ENCODE data around the gene DPH5. TPM values are rescaled to one million over a fixed set of nuclear protein-coding genes. Genes with fewer than 3 reads are reported as not detected.

Gene DPH5
- total RNA-seq, 4 donors from 2014 or later, result 3.0 to 26.4 (median 8.5) TPM

GRCh38 chr1:101005871-101006270 is 19.7 kb downstream of the DPH5 start:
- TF ChIP-seq, protein P1, sequence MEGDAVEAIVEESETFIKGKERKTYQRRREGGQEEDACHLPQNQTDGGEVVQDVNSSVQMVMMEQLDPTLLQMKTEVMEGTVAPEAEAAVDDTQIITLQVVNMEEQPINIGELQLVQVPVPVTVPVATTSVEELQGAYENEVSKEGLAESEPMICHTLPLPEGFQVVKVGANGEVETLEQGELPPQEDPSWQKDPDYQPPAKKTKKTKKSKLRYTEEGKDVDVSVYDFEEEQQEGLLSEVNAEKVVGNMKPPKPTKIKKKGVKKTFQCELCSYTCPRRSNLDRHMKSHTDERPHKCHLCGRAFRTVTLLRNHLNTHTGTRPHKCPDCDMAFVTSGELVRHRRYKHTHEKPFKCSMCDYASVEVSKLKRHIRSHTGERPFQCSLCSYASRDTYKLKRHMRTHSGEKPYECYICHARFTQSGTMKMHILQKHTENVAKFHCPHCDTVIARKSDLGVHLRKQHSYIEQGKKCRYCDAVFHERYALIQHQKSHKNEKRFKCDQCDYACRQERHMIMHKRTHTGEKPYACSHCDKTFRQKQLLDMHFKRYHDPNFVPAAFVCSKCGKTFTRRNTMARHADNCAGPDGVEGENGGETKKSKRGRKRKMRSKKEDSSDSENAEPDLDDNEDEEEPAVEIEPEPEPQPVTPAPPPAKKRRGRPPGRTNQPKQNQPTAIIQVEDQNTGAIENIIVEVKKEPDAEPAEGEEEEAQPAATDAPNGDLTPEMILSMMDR (IDR thresholded peaks at IDR 0.05), result no peak
- TF ChIP-seq POLR2A (IDR thresholded peaks at IDR 0.05), result no peak
- no peak for DNase-seq
- Histone ChIP-seq H3K27ac (no peak overlapping the region), H3K27me3 (no peaks in the 10 kb centered on the region), H3K9me3 (no peaks in the 10 kb centered on the region), H3K4me1 (peaks cover 0 to 6% (median 0%) of the 10 kb centered on the region in 4 donors), H3K36me3 (no peaks in the 10 kb centered on the region), H3K4me3 (no peak overlapping the region)

DNA sequence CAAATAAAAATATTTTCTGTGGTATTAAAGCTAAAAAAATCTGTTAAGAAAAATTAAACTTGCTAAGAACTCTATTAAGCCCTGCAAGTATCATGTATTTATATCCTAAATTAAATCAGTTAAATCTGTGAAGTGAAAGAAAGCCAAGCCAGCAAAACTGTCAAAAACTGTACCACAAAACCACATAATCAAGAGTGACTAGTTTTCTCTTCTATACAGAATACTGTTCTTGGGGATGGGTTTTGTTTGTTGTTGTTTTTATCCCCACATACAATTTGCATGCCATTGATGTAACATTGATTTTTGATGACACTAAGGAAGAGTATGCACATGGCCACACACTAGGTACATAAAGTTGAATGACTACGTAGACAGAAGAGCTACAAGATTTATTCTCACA is 20.4 kb downstream of the DPH5 start:
- DNase-seq, result no peak
- H3K27me3 ChIP-seq, result no peaks in the 10 kb centered on the region
- no peaks in the 10 kb centered on the region for H3K36me3 ChIP-seq
- no peak overlapping the region for H3K27ac ChIP-seq
- H3K9me3 ChIP-seq, result no peaks in the 10 kb centered on the region
- H3K4me3 ChIP-seq, result no peak overlapping the region
- H3K4me1 ChIP-seq, result peaks cover 0 to 6% (median 0%) of the 10 kb centered on the region in 4 donors
- no peak for TF ChIP-seq POLR2A (IDR thresholded peaks at IDR 0.05)
- TF ChIP-seq, protein P1 (IDR thresholded peaks at IDR 0.05), result no peak

- Histone ChIP-seq H3K4me3 (no peak overlapping the region), H3K27me3 (no peaks in the 10 kb centered on the region), H3K9me3 (no peaks in the 10 kb centered on the region), H3K4me1 (peaks cover 0 to 6% (median 0%) of the 10 kb centered on the region in 4 donors), H3K36me3 (no peaks in the 10 kb centered on the region), H3K27ac (no peak overlapping the region)
- TF ChIP-seq, protein P1 (IDR thresholded peaks at IDR 0.05), result no peak
- no peak for TF ChIP-seq POLR2A (IDR thresholded peaks at IDR 0.05)
- no peak for DNase-seq
These were observed 20.9 kb downstream of the DPH5 start for GRCh38 chr1:101004670-101005069.

GRCh38 chr1:101004061-101004460 is 21.5 kb downstream of the DPH5 start:
- no peak for DNase-seq
- no peaks in the 10 kb centered on the region for H3K9me3 ChIP-seq
- no peaks in the 10 kb centered on the region for H3K36me3 ChIP-seq
- H3K4me3 ChIP-seq, result no peak overlapping the region
- no peak for TF ChIP-seq POLR2A (IDR thresholded peaks at IDR 0.05)
- TF ChIP-seq, protein P1 (IDR thresholded peaks at IDR 0.05), result no peak
- H3K27ac ChIP-seq, result no peak overlapping the region
- H3K4me1 ChIP-seq, result peaks cover 0 to 6% (median 0%) of the 10 kb centered on the region in 4 donors
- H3K27me3 ChIP-seq, result no peaks in the 10 kb centered on the region

DNA sequence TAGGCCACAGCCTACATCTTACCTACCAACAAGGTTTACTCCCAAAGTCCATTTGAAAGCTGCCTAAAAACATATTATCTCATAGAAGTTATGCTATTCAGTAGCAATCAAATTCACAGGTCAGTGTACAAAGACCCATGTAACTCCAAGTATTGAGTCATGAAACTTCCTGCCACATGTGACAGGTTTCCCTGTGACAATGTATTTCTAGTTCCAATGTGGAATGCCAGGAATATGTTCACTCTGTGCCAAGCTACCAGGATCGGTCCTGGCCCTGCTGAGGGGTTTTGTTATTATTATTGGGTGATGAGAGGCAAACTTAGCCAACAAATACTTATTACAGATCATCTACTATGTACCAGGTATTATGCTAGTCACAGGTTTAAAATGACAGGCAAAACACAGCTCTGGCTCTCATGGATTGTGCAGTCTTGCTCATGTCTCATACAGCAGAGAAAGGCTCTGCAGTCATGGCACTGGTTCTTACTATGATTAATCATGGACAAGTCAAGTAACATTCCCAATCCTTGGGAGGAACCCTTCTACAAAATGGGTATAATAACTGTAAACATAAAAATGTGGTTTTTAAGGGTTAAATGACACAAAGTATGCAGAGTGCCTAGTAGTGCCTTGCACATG is 22.5 kb downstream of the DPH5 start:
- H3K9me3 ChIP-seq, result no peaks in the 10 kb centered on the region
- TF ChIP-seq POLR2A (IDR thresholded peaks at IDR 0.05), result no peak
- TF ChIP-seq, protein P1 (IDR thresholded peaks at IDR 0.05), result no peak
- peaks cover 0 to 6% (median 0%) of the 10 kb centered on the region in 4 donors for H3K4me1 ChIP-seq
- H3K4me3 ChIP-seq, result no peak overlapping the region
- no peaks in the 10 kb centered on the region for H3K27me3 ChIP-seq
- DNase-seq, result no peak
- no peaks in the 10 kb centered on the region for H3K36me3 ChIP-seq
- no peak overlapping the region for H3K27ac ChIP-seq
